OCI-LY7 (cell line): ENCODE measurements around the gene FGF23. TPM values are rescaled to one million over a fixed set of nuclear protein-coding genes. Genes with fewer than 3 reads are reported as not detected.
A peak's percentile ranks its signal among the peaks of the same experiment; 100 is the strongest.

Experiments used
- BruUV-seq: library from RNA; stranded (reverse); fragments of 400-500 nt; replicated peaks from 2 replicates; lab custom pipeline; 2021; lab: Mats Ljungman, UMichigan
- CTCF ChIA-PET: fragments of 300-600 bp; sonication (Branson Sonifier 250); formaldehyde crosslinking; loops from one replicate; lab custom pipeline; 2022; ENCODE audit warnings: antibody characterized with exemption; ENCODE audit not compliant: unreplicated experiment; lab: Charles Lee
- POLR2A ChIA-PET: fragments of 300-600 bp; sonication (Branson Sonifier 250); formaldehyde crosslinking; loops from one replicate; lab custom pipeline; 2022; ENCODE audit warnings: antibody characterized with exemption; lab: Charles Lee
- DNase-seq: peaks from one replicate; pipeline ENCODE4 v3.0.0-alpha.2; 2015; ENCODE audit warnings: low spot score
- H2AFZ ChIP-seq: fragments of 200-600 bp; sonication (generic), shearing (Covaris generic); 2 replicates; pipeline ENCODE4 v1.6.1; 2014; ENCODE audit warnings: mild to moderate bottlenecking, antibody characterized with exemption, low read length, moderate library complexity
- H3K27ac ChIP-seq: fragments of 200-600 bp; sonication (generic); 2 replicates; pipeline ENCODE4 v1.5.1; 2014; ENCODE audit warnings: mixed run types, low read depth, mild to moderate bottlenecking, moderate library complexity, low read length, inconsistent platforms; ENCODE audit not compliant: poor library complexity, severe bottlenecking
- H3K36me3 ChIP-seq: fragments of 200-600 bp; sonication (generic); 2 replicates; pipeline ENCODE4 v1.6.1; 2014; ENCODE audit warnings: mild to moderate bottlenecking, antibody characterized with exemption, low read length, moderate library complexity, mixed read lengths; ENCODE audit not compliant: insufficient read depth
- H3K4me1 ChIP-seq: fragments of 200-600 bp; sonication (generic); 2 replicates; pipeline ENCODE4 v1.5.1; 2014; ENCODE audit warnings: mild to moderate bottlenecking, low read length; ENCODE audit not compliant: insufficient read depth, poor library complexity, severe bottlenecking
- H3K4me2 ChIP-seq: fragments of 200-600 bp; sonication (generic); 2 replicates; pipeline ENCODE4 v1.6.1; 2014; ENCODE audit warnings: mild to moderate bottlenecking, low read length
- H3K4me3 ChIP-seq: fragments of 200-600 bp; sonication (generic); 2 replicates; pipeline ENCODE4 v1.5.1; 2014; ENCODE audit warnings: mild to moderate bottlenecking, low read depth, low read length; ENCODE audit not compliant: poor library complexity, severe bottlenecking
- H3K79me2 ChIP-seq: fragments of 200-600 bp; sonication (generic); 2 replicates; pipeline ENCODE4 v1.6.1; 2016; ENCODE audit warnings: low read depth, mild to moderate bottlenecking, low read length, moderate library complexity, mixed read lengths; ENCODE audit not compliant: insufficient read depth
- H3K9me2 ChIP-seq: fragments of 200-600 bp; sonication (generic); 2 replicates; pipeline ENCODE4 v1.6.1; 2016; ENCODE audit warnings: mild to moderate bottlenecking, low read length, mixed read lengths; ENCODE audit not compliant: insufficient read depth
- H3K9me3 ChIP-seq: fragments of 200-600 bp; sonication (generic); 2 replicates; pipeline ENCODE4 v1.6.1; 2014; ENCODE audit warnings: mild to moderate bottlenecking, mixed run types, low read length, mixed read lengths
- H4K20me1 ChIP-seq: fragments of 200-600 bp; sonication (generic); 2 replicates; pipeline ENCODE4 v1.6.1; 2014; ENCODE audit warnings: mild to moderate bottlenecking, antibody characterized with exemption, low read length, moderate library complexity, mixed read lengths; ENCODE audit not compliant: insufficient read depth
- CTCF ChIP-seq: fragments of 200-600 bp; sonication (generic); conservative IDR thresholded peaks from 2 replicates; pipeline ENCODE4 v1.5.1; 2014; ENCODE audit warnings: mild to moderate bottlenecking, antibody characterized with exemption, low read length, moderate library complexity, mixed read lengths
- EZH2phosphoT487 ChIP-seq: fragments of 200-600 bp; sonication (generic); IDR thresholded peaks from 2 replicates; pipeline ENCODE4 v1.6.1; 2018; ENCODE audit warnings: low read depth, borderline replicate concordance, mild to moderate bottlenecking, mixed run types, antibody characterized with exemption, low read length, moderate library complexity, mixed read lengths
- intact Hi-C: fragments of 100-400 bp; cut with micrococcal nuclease; formaldehyde crosslinking; loops from one replicate; pipeline ENCODE4 v1.10.0; 2022; ENCODE audit not compliant: unreplicated experiment
- total RNA-seq, 2 experiments: library from RNA; depleted of rRNA in 1 of 2; stranded (reverse); fragments of >200 nt in 1 of 2; shearing (Covaris generic) in 1 of 2; gene quantifications; 2 replicates each; pipeline ENCODE4 v1.2.3, GENCODE V29; 2014 to 2022

FGF23 gene
- total RNA-seq, 2 experiments from 2014 or later = 0.16 TPM; not detected in 1

- H2AFZ ChIP-seq = no peak overlapping the region
- H3K4me2 ChIP-seq = no peak overlapping the region
- H3K9me3 ChIP-seq = no peaks in the 10 kb centered on the region
- intact Hi-C loops = loop anchor here (5.0 kb wide), 1 partner anchor 174 kb away; no protein-coding TSS in a partner anchor
- BruUV-seq = no TSS peak
- H4K20me1 ChIP-seq = peaks cover 3% of the 10 kb centered on the region; the same call in 1 of the 2 replicates
- no peak overlapping the region for H3K4me3 ChIP-seq
- TF ChIP-seq CTCF (peak; percentile 72), EZH2phosphoT487 (no peak)
- H3K9me2 ChIP-seq = no peaks in the 10 kb centered on the region
- CTCF ChIA-PET = interaction anchor here (0.6 kb wide), 1 partner anchor 1604 kb away, joined by 3 read pairs; no protein-coding TSS in a partner anchor
- H3K36me3 ChIP-seq = peaks cover 56% of the 10 kb centered on the region
- POLR2A ChIA-PET = interaction anchor here (0.7 kb wide), 1 partner anchor 13 kb away, joined by 3 read pairs; no protein-coding TSS in a partner anchor
- H3K79me2 ChIP-seq = no peaks in the 10 kb centered on the region
- no peak overlapping the region for H3K27ac ChIP-seq
- no peaks in the 10 kb centered on the region for H3K4me1 ChIP-seq
- DNase-seq = peak; percentile 45
These were observed 25.7 kb downstream of the FGF23 start for GRCh38 chr12:4353785-4354208.

- Histone ChIP-seq H3K4me1 (no peaks in the 10 kb centered on the region), H3K4me3 (no peak overlapping the region), H3K9me2 (no peaks in the 10 kb centered on the region), H3K36me3 (peaks cover 50% of the 10 kb centered on the region), H3K4me2 (no peak overlapping the region), H3K79me2 (no peaks in the 10 kb centered on the region), H4K20me1 (peaks cover 3% of the 10 kb centered on the region; the same call in 1 of the 2 replicates), H3K9me3 (no peaks in the 10 kb centered on the region), H2AFZ (no peak overlapping the region), H3K27ac (no peak overlapping the region)
- no peak for DNase-seq
- TF ChIP-seq EZH2phosphoT487 = no peak
- no peak for TF ChIP-seq CTCF
- BruUV-seq = no TSS peak
- intact Hi-C loops = no loop called here
- POLR2A ChIA-PET = no interaction called here
- CTCF ChIA-PET = no interaction called here
These were observed 32.6 kb downstream of the FGF23 start for GRCh38 chr12:4346931-4347330.

DNA sequence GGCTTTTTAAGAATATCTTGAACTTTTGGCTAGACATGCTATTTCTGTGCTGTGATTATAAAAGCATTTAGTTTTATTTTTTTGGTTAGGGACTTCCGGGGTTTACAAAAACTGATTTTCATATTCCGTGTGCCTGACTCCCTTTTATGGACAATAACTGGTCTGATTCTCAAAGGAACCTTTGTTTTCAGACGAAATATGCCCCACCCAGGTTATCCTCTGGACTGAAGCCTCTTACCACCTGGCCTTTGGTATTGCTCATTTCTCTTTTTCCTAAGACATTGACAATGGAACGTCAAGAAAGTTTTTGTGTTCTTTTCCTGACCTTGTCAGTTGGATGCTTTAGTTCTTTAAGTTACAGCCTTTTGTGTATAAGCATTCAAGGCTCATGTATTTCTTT is 47.7 kb downstream of the FGF23 start:
- intact Hi-C loops = no loop called here
- no peak overlapping the region for H3K27ac ChIP-seq
- BruUV-seq = no TSS peak
- H3K4me2 ChIP-seq = no peak overlapping the region
- no peak overlapping the region for H3K4me3 ChIP-seq
- DNase-seq = no peak
- no peaks in the 10 kb centered on the region for H3K9me2 ChIP-seq
- CTCF ChIA-PET = no interaction called here
- TF ChIP-seq EZH2phosphoT487 = no peak
- no peak for TF ChIP-seq CTCF
- H3K36me3 ChIP-seq = peaks cover 76% of the 10 kb centered on the region
- peaks cover 1% of the 10 kb centered on the region; the same call in 1 of the 2 replicates for H4K20me1 ChIP-seq
- H3K9me3 ChIP-seq = no peaks in the 10 kb centered on the region
- POLR2A ChIA-PET = interaction anchor here (0.6 to 1.3 kb wide), 3 partner anchors 10 to 815 kb away, joined by 5 to 8 read pairs (median 5); partner anchors contain the start of gene TIGAR
- no peak overlapping the region for H2AFZ ChIP-seq
- H3K79me2 ChIP-seq = peaks cover 55% of the 10 kb centered on the region; the same call in 1 of the 2 replicates
- peaks cover 25% of the 10 kb centered on the region for H3K4me1 ChIP-seq
